ENCODE measurements around the gene STIM2.
"Not testable (repeated sequence)": the region's sequence is repeated elsewhere in the genome, so short reads cannot be mapped to it uniquely, and the experiment has no call there.

Gene STIM2

DNA sequence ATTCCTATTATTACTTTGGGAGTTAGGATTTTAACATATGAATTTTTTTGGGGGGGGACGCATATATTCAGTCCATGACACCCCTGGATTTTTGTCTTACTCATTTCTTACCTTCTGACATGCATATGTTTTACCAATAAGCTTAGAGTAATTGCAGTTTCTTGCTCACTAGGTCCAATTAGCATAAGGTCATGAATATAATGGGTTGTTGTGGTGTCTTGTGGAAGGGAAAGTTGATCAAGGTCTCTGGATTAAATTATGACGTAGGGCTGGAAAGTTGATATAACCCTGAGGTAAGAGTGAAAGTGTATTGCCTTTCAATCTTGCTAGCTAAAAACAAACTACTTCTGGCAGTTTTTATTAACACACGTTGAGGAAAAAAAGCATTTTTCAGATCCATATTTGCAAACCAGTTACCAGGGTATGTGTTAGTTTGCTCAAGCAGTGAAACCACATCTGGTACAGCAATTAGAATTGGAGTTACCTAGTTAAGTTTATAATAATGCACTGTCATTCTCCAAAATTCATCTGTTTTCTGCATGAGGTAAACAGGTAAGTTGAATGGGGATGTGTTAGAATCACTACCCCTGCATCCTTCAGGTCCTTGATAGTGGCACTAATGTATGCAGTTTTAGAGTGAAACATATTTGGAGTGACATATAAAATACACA lies 32.0 kb downstream of the STIM2 start:
- no peaks in the 10 kb centered on the region for H4K20me1 ChIP-seq (ENCODE audit: insufficient read depth, low read length)
- H3K9ac ChIP-seq (ENCODE audit: low read length): no peak overlapping the region
- peaks cover 12% of the 10 kb centered on the region for H3K36me3 ChIP-seq (ENCODE audit: insufficient read depth, low read length)
- H3K4me3 ChIP-seq (ENCODE audit: low read depth, low read length, poor library complexity, severe bottlenecking): no peak overlapping the region
- TF ChIP-seq EZH2 (IDR thresholded peaks at IDR 0.05; ENCODE audit: borderline replicate concordance, low read length): no peak
- no peak for TF ChIP-seq CTCF (IDR thresholded peaks at IDR 0.05; ENCODE audit: low read length)
- H3K9me2 ChIP-seq (ENCODE audit: low read depth, low read length): no peaks in the 10 kb centered on the region
- no peaks in the 10 kb centered on the region for H3K9me3 ChIP-seq (ENCODE audit: low read length)
- no peak overlapping the region for H3K4me2 ChIP-seq (ENCODE audit: low read length)
- no peaks in the 10 kb centered on the region for H3K27me3 ChIP-seq (ENCODE audit: insufficient read depth, low read length)
- no peak overlapping the region for H3K27ac ChIP-seq (ENCODE audit: low read depth, low read length, poor library complexity, severe bottlenecking)
- H3K79me2 ChIP-seq (ENCODE audit: insufficient read depth, low read length): peaks cover 76% of the 10 kb centered on the region
- no peak overlapping the region for H2AFZ ChIP-seq (ENCODE audit: low read length)
- no peaks in the 10 kb centered on the region for H3K4me1 ChIP-seq (ENCODE audit: insufficient read depth, low read length, severe bottlenecking)
- no peaks in the 10 kb centered on the region for H3F3A ChIP-seq (ENCODE audit: insufficient read depth, low read length)

- TF ChIP-seq EZH2 (IDR thresholded peaks at IDR 0.05; ENCODE audit: borderline replicate concordance, low read length) (no peak), CTCF (IDR thresholded peaks at IDR 0.05; ENCODE audit: low read length) (no peak)
- Histone ChIP-seq H3K27me3 (ENCODE audit: insufficient read depth, low read length) (no peaks in the 10 kb centered on the region), H4K20me1 (ENCODE audit: insufficient read depth, low read length) (no peaks in the 10 kb centered on the region), H2AFZ (ENCODE audit: low read length) (no peak overlapping the region), H3K9ac (ENCODE audit: low read length) (no peak overlapping the region), H3K4me3 (ENCODE audit: low read depth, low read length, poor library complexity, severe bottlenecking) (no peak overlapping the region), H3F3A (ENCODE audit: insufficient read depth, low read length) (no peaks in the 10 kb centered on the region), H3K79me2 (ENCODE audit: insufficient read depth, low read length) (peaks cover 76% of the 10 kb centered on the region), H3K9me2 (ENCODE audit: low read depth, low read length) (no peaks in the 10 kb centered on the region), H3K36me3 (ENCODE audit: insufficient read depth, low read length) (peaks cover 11% of the 10 kb centered on the region), H3K9me3 (ENCODE audit: low read length) (no peaks in the 10 kb centered on the region), H3K4me2 (ENCODE audit: low read length) (no peak overlapping the region), H3K27ac (ENCODE audit: low read depth, low read length, poor library complexity, severe bottlenecking) (no peak overlapping the region), H3K4me1 (ENCODE audit: insufficient read depth, low read length, severe bottlenecking) (no peaks in the 10 kb centered on the region)
Observed at GRCh38 chr4:26893491-26893890, 32.9 kb downstream of the STIM2 start.

GRCh38 chr4:26894881-26895280 lies 34.2 kb downstream of the STIM2 start:
- H3K4me1 ChIP-seq (ENCODE audit: insufficient read depth, low read length, severe bottlenecking); H2AFZ ChIP-seq (ENCODE audit: low read length); H3K9ac ChIP-seq (ENCODE audit: low read length); H3K27me3 ChIP-seq (ENCODE audit: insufficient read depth, low read length); H3K9me3 ChIP-seq (ENCODE audit: low read length); H3K4me2 ChIP-seq (ENCODE audit: low read length); H3F3A ChIP-seq (ENCODE audit: insufficient read depth, low read length); H4K20me1 ChIP-seq (ENCODE audit: insufficient read depth, low read length); H3K27ac ChIP-seq (ENCODE audit: low read depth, low read length, poor library complexity, severe bottlenecking); H3K36me3 ChIP-seq (ENCODE audit: insufficient read depth, low read length); H3K4me3 ChIP-seq (ENCODE audit: low read depth, low read length, poor library complexity, severe bottlenecking); H3K9me2 ChIP-seq (ENCODE audit: low read depth, low read length): not testable (repeated sequence)
- peaks cover 77% of the 10 kb centered on the region for H3K79me2 ChIP-seq (ENCODE audit: insufficient read depth, low read length)

GRCh38 chr4:26896636-26897035 lies 36.0 kb downstream of the STIM2 start:
- peaks cover 90% of the 10 kb centered on the region for H3K79me2 ChIP-seq (ENCODE audit: insufficient read depth, low read length)
- H3K4me2 ChIP-seq (ENCODE audit: low read length): no peak overlapping the region
- H3K36me3 ChIP-seq (ENCODE audit: insufficient read depth, low read length): no peaks in the 10 kb centered on the region; the same call in 1 of the 2 replicates

More at GRCh38 chr4:26896636-26897035, 36.0 kb downstream of the STIM2 start:
- no peaks in the 10 kb centered on the region for H3K9me2 ChIP-seq (ENCODE audit: low read depth, low read length)
- no peak overlapping the region for H2AFZ ChIP-seq (ENCODE audit: low read length)
- H3K9ac ChIP-seq (ENCODE audit: low read length): no peak overlapping the region
- H3K9me3 ChIP-seq (ENCODE audit: low read length): no peaks in the 10 kb centered on the region
- no peak overlapping the region for H3K4me3 ChIP-seq (ENCODE audit: low read depth, low read length, poor library complexity, severe bottlenecking)
- no peak for TF ChIP-seq CTCF (IDR thresholded peaks at IDR 0.05; ENCODE audit: low read length)
- no peak for TF ChIP-seq EZH2 (IDR thresholded peaks at IDR 0.05; ENCODE audit: borderline replicate concordance, low read length)
- no peaks in the 10 kb centered on the region for H4K20me1 ChIP-seq (ENCODE audit: insufficient read depth, low read length)
- H3K4me1 ChIP-seq (ENCODE audit: insufficient read depth, low read length, severe bottlenecking): no peaks in the 10 kb centered on the region
- no peaks in the 10 kb centered on the region for H3K27me3 ChIP-seq (ENCODE audit: insufficient read depth, low read length)
- H3F3A ChIP-seq (ENCODE audit: insufficient read depth, low read length): no peaks in the 10 kb centered on the region
- no peak overlapping the region for H3K27ac ChIP-seq (ENCODE audit: low read depth, low read length, poor library complexity, severe bottlenecking)

Measured in OCI-LY1 (cell line).